Stimulated activated naive CD8-positive, alpha-beta T cell treated with anti-CD3 and anti-CD28 coated beads, Interleukin-15, amount 100 ng/mL, for 72 hours (primary cell): ENCODE results near the gene CFDP1.

Source experiments
- ATAC-seq: fragments of 150-1000 bp; cut with Tn5 transposase; 2 replicates; pipeline ENCODE4 v1.10.0; 2021; ENCODE audit warnings: mild to moderate bottlenecking, moderate library complexity
- DNase-seq, 2 donors: peaks; one replicate each; pipeline ENCODE4 v3.0.0; 2021 to 2022
- H3K27ac Mint-ChIP-seq, 2 donors: one replicate each; pipeline ENCODE4 v1.8.0; 2022; ENCODE audit warnings: mild to moderate bottlenecking in 2 of 2, mixed read lengths in 2 of 2, moderate library complexity in 2 of 2
- H3K27me3 Mint-ChIP-seq: one replicate; pipeline ENCODE4 v1.8.0; 2022; ENCODE audit warnings: mixed read lengths
- H3K4me1 Mint-ChIP-seq: one replicate; pipeline ENCODE4 v1.8.0; 2022; ENCODE audit warnings: mild to moderate bottlenecking, mixed read lengths
- H3K4me3 Mint-ChIP-seq, 2 donors: one replicate each; pipeline ENCODE4 v1.8.0; 2022; ENCODE audit warnings: mild to moderate bottlenecking in 2 of 2, mixed read lengths in 2 of 2, moderate library complexity in 1 of 2
- H3K9me3 Mint-ChIP-seq, 2 donors: one replicate each; pipeline ENCODE4 v1.8.0; 2022; ENCODE audit warnings: mixed read lengths in 2 of 2

CFDP1 gene

DNA sequence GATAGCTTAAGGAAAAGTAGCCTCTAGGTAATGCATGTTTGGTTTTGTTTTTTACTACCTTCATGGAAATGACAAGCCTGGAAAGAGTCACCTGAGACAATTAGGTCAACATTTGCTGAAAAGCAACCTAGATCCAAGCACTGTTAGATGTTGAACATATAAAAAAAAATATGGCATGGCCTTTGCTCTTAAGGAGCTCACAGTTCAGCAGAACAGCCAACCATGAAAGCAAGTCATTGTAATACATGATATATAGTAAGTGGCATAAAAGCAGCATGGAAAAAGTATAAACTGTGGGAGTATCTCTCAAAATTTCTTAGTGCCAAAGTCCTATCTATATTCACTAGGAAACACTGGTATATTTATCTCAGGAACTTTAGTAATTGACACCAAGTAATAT is 31.6 kb downstream of the CFDP1 start:
- DNase-seq (no peak), ATAC-seq (no peak)
- H3K27me3 Mint-ChIP-seq, result no peaks in the 10 kb centered on the region
- H3K9me3 Mint-ChIP-seq, result no peaks in the 10 kb centered on the region
- H3K4me3 Mint-ChIP-seq, result peak overlapping the region in 1 of 2 donors; percentile 3
- H3K27ac Mint-ChIP-seq, result peak overlapping the region in 1 of 2 donors; percentile 84
- peaks cover 11% of the 10 kb centered on the region for H3K4me1 Mint-ChIP-seq

- Mint-ChIP-seq H3K9me3 (no peaks in the 10 kb centered on the region), H3K4me3 (no peak overlapping the region), H3K27me3 (no peaks in the 10 kb centered on the region), H3K27ac (no peak overlapping the region), H3K4me1 (peaks cover 11% of the 10 kb centered on the region)
- no peak for DNase-seq
- no peak for ATAC-seq
Observed at GRCh38 chr16:75398333-75398732, 35.0 kb downstream of the CFDP1 start.

DNA sequence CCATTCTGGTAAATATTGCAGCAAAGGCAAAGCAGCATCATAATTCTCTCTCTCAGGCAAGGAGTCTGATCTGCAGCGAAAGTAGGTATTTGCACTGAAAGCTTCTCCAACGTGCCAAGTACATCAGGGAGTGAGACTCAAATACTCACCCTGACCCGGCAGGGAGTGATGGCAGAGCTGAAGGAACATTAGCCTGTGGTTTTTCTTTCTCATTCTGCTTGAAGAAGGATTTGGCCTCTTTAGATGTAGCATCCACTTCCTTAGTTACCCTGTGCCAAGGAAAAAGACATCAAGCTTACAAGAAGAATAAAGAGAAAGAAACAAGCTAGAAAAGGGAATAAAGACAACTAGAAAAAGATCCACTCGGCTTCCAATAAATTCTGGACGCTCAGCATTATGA is 38.4 kb downstream of the CFDP1 start:
- Mint-ChIP-seq H3K27ac (no peak overlapping the region), H3K4me1 (no peaks in the 10 kb centered on the region), H3K27me3 (no peaks in the 10 kb centered on the region), H3K4me3 (no peak overlapping the region), H3K9me3 (no peaks in the 10 kb centered on the region)
- DNase-seq (no peak), ATAC-seq (no peak)

GRCh38 chr16:75392906-75393305 is 40.4 kb downstream of the CFDP1 start:
- no peak for ATAC-seq
- H3K4me3 Mint-ChIP-seq, result no peak overlapping the region
- H3K27me3 Mint-ChIP-seq, result no peaks in the 10 kb centered on the region
- H3K27ac Mint-ChIP-seq, result peak overlapping the region in 1 of 2 donors; percentile 85
- no peak for DNase-seq
- H3K4me1 Mint-ChIP-seq, result no peaks in the 10 kb centered on the region
- no peaks in the 10 kb centered on the region for H3K9me3 Mint-ChIP-seq

DNA sequence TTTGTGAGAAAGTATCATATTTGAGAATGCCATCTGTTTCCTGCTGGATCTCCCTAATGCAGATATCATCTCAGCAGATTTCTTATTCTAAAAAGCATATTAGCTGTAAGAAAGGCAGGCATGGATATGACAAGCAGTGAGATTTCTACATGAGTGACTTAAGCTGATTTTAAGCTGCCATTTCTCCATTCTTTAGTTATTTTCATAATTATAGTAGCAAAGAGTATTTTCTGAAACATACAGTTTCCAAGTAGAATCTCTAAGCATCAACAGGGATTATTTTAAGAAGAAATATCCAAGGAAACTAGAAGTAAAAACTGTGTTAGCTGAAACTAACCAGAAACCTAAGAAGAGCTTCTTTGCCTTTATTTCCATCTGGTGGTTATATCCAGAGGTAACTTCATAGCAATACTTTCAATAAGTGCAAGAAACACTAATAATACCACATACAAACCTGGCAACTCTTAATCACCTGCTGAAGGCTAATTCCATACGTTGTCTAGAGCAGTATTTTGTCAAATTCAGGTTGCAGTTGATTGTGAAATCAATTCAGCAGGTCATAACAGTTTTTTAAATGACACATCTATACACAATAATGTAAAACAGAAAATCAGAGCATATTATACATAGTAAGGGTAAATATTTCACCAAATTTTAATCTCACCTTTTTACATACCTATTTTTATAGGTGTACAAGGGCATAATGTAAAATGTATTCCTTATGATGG is 42.2 kb downstream of the CFDP1 start:
- Mint-ChIP-seq H3K27me3 (no peaks in the 10 kb centered on the region), H3K9me3 (no peaks in the 10 kb centered on the region), H3K4me3 (no peak overlapping the region), H3K27ac (no peak overlapping the region), H3K4me1 (no peaks in the 10 kb centered on the region)
- DNase-seq, result no peak
- no peak for ATAC-seq

DNA sequence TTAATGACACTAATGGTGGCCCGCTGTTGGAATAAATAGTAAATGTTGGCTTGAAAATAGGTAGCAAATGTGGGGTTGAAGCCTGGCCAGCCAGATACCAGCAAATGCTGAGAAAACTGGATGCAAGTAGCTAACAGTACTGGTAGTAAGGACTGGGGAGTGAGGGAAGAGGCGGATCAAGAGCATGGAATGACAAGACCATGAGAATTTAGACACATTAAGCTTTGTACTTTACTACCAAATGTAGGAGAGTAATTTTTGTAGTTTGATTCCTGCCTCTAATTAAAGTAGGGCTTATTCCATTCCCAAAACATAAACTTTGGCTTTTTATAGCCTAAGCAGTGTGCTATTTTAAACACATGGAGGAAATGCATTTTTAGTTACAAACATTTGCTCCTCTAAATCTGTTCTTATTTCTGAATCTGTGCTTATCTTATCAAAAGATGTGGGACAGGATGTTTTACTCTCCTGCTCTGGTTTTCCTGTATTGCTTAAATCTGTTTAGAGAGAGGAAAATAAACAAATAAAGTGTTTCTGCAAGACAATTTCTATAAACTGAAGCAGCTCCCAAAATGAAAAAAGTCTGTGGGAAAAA is 44.1 kb downstream of the CFDP1 start:
- DNase-seq (no peak), ATAC-seq (no peak)
- Mint-ChIP-seq H3K4me1 (no peaks in the 10 kb centered on the region), H3K9me3 (no peaks in the 10 kb centered on the region), H3K4me3 (no peak overlapping the region), H3K27ac (no peak overlapping the region), H3K27me3 (no peaks in the 10 kb centered on the region)

- Mint-ChIP-seq H3K9me3 (no peaks in the 10 kb centered on the region), H3K27me3 (peaks cover 1% of the 10 kb centered on the region), H3K4me3 (no peak overlapping the region), H3K4me1 (peaks cover under 1% of the 10 kb centered on the region), H3K27ac (no peak overlapping the region)
- DNase-seq (no peak), ATAC-seq (no peak)
Observed at GRCh38 chr16:75387951-75388350, 45.4 kb downstream of the CFDP1 start.

DNA sequence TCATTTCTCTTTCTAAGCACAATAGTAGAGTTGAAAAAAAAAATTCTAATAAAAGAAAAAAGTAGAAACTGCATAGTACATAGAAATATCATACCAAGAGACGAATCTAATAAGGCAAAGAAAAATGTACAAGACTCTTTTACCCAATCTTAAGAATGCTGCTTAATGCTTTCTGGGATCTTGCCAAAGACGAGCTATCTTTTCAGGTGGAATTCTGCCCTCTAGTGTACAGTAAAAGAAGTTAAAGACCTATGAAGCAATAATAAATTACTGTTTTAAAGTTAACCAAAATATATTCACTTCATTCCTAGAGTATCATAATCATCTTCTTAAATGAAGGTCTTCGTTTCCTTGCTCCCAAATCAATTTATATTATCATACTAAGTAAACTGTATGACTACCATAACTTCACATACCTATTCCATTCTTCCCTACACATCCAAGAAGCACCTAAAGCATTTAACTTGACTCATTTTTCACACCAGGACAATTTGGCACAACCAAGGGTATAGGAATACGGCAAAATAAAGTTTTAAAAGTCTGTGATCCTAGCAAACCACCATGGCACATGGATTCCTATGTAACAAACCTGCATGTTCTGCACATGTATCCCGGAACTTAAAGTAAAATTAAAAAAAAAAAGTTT is 47.7 kb downstream of the CFDP1 start:
- ATAC-seq (peak; percentile 43), DNase-seq (no peak)
- peaks cover 19% of the 10 kb centered on the region for H3K4me1 Mint-ChIP-seq
- H3K4me3 Mint-ChIP-seq, result no peak overlapping the region
- H3K27ac Mint-ChIP-seq, result no peak overlapping the region
- H3K9me3 Mint-ChIP-seq, result no peaks in the 10 kb centered on the region
- H3K27me3 Mint-ChIP-seq, result peaks cover 8% of the 10 kb centered on the region

GRCh38 chr16:75383141-75383540 is 50.2 kb downstream of the CFDP1 start:
- H3K4me3 Mint-ChIP-seq, result no peak overlapping the region
- peaks cover 44% of the 10 kb centered on the region for H3K4me1 Mint-ChIP-seq
- no peaks in the 10 kb centered on the region for H3K9me3 Mint-ChIP-seq
- peaks cover 8% of the 10 kb centered on the region for H3K27me3 Mint-ChIP-seq
- ATAC-seq (no peak), DNase-seq (no peak)
- H3K27ac Mint-ChIP-seq, result no peak overlapping the region

DNA sequence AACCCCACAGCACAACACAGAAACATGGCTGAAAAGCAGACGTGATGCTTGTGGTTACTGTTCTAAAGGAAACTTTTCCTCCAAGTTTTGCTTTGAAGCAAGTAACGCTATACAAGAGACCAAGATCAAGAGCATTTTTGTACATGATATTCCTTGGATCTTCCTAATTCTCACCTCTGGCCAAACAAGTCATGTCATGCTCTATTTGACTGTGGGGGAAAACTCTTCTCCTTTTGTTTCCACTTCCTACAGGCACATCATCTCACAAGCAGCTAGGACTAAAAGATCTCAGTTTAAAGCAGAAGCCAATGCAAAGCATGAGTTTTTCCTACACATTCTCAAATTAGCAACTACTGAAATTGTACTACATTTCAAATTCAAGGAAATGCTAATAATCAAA is 50.7 kb downstream of the CFDP1 start:
- H3K9me3 Mint-ChIP-seq, result no peaks in the 10 kb centered on the region
- no peak overlapping the region for H3K27ac Mint-ChIP-seq
- no peak overlapping the region for H3K4me3 Mint-ChIP-seq
- peaks cover 13% of the 10 kb centered on the region for H3K27me3 Mint-ChIP-seq
- H3K4me1 Mint-ChIP-seq, result peaks cover 49% of the 10 kb centered on the region
- DNase-seq (no peak), ATAC-seq (no peak)

GRCh38 chr16:75380870-75381269 is 52.4 kb downstream of the CFDP1 start:
- ATAC-seq (no peak), DNase-seq (no peak)
- Mint-ChIP-seq H3K9me3 (no peaks in the 10 kb centered on the region), H3K4me3 (peak overlapping the region in 1 of 2 donors; percentile 17), H3K4me1 (peaks cover 51% of the 10 kb centered on the region), H3K27ac (no peak overlapping the region), H3K27me3 (peaks cover 18% of the 10 kb centered on the region)

GRCh38 chr16:75379911-75380847 is 53.1 kb downstream of the CFDP1 start:
- no peak overlapping the region for H3K27ac Mint-ChIP-seq
- peaks cover 51% of the 10 kb centered on the region for H3K4me1 Mint-ChIP-seq
- ATAC-seq, result peak; percentile 80
- peak overlapping the region; percentile 21 to 66 for H3K4me3 Mint-ChIP-seq
- peak; percentile 26 to 36 for DNase-seq
- peaks cover 18% of the 10 kb centered on the region for H3K27me3 Mint-ChIP-seq
- no peaks in the 10 kb centered on the region for H3K9me3 Mint-ChIP-seq

DNA sequence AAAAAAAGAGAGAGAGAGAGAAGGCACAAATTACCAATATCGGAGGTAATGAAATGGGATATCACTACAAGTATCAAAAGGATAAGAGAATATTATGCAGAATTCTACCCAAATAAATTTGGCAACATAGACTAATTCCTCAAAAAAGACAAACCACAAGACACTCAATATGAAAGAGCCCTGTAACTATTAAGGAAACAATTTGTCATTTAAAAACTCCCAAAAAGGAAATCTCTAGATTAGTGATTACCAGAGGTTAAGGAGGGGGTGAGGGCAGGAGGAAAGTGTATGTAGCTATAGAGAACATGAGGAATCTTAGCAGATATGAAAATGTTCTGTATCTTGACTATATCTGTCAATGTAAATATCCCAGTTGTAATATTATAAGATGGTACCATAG is 54.0 kb downstream of the CFDP1 start:
- Mint-ChIP-seq H3K27ac (no peak overlapping the region), H3K4me1 (peaks cover 51% of the 10 kb centered on the region), H3K9me3 (no peaks in the 10 kb centered on the region), H3K4me3 (peak overlapping the region; percentile 28 to 52), H3K27me3 (peaks cover 18% of the 10 kb centered on the region)
- peak; percentile 81 for ATAC-seq
- DNase-seq, result no peak

- Mint-ChIP-seq H3K9me3 (no peaks in the 10 kb centered on the region), H3K27me3 (peaks cover 18% of the 10 kb centered on the region), H3K27ac (no peak overlapping the region), H3K4me1 (peaks cover 51% of the 10 kb centered on the region), H3K4me3 (no peak overlapping the region)
- no peak for ATAC-seq
- no peak for DNase-seq
Observed at GRCh38 chr16:75378616-75379015, 54.7 kb downstream of the CFDP1 start.

DNA sequence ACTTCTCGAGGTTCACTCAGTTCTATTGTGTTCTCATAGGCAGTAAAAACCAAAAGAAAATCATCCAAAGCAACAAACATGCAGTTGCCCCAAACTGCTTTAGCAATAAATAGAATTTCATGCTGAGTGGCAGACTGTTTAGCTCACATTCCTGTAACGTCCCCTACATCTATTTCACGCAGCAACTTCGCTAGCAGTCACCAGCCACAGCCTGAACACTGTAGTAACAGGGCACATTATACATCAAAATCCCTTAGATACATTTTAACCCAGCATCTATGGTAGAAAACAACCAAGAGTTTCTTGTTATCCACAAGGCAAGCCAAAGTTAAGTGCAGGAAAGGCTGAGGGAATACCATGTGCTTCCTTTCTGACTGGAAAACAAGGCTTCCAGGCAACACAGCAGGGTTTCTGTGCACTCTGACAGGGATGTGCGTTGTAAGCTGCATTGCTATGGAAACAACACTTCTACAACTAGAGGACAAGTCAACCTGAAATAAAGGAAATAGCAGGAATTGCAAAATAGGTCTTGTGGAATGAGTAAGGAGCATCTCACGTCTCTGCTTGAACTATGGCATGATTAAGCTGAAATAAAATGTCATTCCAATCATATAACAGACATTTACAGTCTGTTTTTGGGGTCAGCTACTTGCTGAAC is 55.4 kb downstream of the CFDP1 start:
- DNase-seq, result no peak
- Mint-ChIP-seq H3K27ac (no peak overlapping the region), H3K27me3 (peaks cover 16% of the 10 kb centered on the region), H3K4me3 (no peak overlapping the region), H3K4me1 (peaks cover 50% of the 10 kb centered on the region), H3K9me3 (no peaks in the 10 kb centered on the region)
- no peak for ATAC-seq
